ENCODE measurements around the gene CELF4.

DNA sequence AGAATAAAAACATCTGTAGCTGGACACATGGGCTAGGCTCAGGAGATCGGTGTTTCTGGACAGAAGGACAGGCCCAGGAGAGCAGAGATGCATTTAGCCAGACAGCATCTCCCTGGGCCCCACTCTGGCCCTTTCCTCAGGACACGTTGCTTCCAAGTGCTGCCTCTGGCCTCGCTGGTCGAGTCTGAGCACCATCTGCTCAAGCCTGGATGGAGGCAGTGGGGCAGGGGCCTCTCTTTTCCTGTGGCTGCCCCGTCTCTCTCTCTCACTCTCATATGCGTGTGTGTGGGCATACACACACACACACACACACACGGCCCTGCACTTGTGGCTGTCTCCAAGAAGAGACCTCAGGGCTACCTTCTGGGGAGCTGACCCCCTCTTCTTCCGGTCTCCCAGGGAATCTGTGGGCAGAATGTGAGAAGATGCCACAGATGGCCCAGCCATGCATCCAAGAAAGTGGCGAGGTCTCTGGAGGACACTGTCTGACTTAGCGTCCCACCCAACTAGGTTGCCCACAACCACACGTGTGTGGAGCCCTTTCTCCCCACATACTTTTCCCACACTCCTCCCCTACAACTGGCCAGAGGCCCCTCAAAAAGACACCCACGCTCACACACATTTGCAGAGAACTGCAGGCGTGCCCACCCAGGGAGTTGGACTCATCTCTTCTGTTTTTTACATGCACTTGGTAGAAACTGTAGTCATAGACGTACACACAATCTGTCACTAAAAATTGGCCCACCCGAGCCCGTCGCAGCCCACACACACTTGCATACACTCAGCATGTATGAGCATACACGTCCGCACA lies 19.9 kb downstream of the CELF4 start:
- no peak for TF ChIP-seq RAD21 (IDR thresholded peaks at IDR 0.05; ENCODE audit: low read depth)
- TF ChIP-seq EP300 (IDR thresholded peaks at IDR 0.05; ENCODE audit: borderline replicate concordance) = no peak
- TF ChIP-seq, protein P1, sequence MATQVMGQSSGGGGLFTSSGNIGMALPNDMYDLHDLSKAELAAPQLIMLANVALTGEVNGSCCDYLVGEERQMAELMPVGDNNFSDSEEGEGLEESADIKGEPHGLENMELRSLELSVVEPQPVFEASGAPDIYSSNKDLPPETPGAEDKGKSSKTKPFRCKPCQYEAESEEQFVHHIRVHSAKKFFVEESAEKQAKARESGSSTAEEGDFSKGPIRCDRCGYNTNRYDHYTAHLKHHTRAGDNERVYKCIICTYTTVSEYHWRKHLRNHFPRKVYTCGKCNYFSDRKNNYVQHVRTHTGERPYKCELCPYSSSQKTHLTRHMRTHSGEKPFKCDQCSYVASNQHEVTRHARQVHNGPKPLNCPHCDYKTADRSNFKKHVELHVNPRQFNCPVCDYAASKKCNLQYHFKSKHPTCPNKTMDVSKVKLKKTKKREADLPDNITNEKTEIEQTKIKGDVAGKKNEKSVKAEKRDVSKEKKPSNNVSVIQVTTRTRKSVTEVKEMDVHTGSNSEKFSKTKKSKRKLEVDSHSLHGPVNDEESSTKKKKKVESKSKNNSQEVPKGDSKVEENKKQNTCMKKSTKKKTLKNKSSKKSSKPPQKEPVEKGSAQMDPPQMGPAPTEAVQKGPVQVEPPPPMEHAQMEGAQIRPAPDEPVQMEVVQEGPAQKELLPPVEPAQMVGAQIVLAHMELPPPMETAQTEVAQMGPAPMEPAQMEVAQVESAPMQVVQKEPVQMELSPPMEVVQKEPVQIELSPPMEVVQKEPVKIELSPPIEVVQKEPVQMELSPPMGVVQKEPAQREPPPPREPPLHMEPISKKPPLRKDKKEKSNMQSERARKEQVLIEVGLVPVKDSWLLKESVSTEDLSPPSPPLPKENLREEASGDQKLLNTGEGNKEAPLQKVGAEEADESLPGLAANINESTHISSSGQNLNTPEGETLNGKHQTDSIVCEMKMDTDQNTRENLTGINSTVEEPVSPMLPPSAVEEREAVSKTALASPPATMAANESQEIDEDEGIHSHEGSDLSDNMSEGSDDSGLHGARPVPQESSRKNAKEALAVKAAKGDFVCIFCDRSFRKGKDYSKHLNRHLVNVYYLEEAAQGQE (IDR thresholded peaks at IDR 0.05; ENCODE audit: low read depth) = no peak
- no peak for TF ChIP-seq CEBPB (IDR thresholded peaks at IDR 0.05)
- TF ChIP-seq, protein P2, sequence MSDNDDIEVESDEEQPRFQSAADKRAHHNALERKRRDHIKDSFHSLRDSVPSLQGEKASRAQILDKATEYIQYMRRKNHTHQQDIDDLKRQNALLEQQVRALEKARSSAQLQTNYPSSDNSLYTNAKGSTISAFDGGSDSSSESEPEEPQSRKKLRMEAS (IDR thresholded peaks at IDR 0.05) = no peak
- TF ChIP-seq TCF12 (IDR thresholded peaks at IDR 0.05; ENCODE audit: low read depth) = no peak
- TF ChIP-seq TEAD4 (IDR thresholded peaks at IDR 0.05) = no peak
- no peak for TF ChIP-seq TAF1 (IDR thresholded peaks at IDR 0.05; ENCODE audit: low read depth)

All from Ishikawa (cell line).